Peyer's patch (tissue), 4 donors: ENCODE measurements around the gene KCNJ10.

ENCODE experiments used
- CTCF ChIP-seq, 6 experiments: fragments of 450-650 bp in 4 of 6; fragments of 200-600 bp in 2 of 6; sonication (generic) in 1 of 6; IDR thresholded peaks; one replicate each; pipeline ENCODE4 v1.5.1; 2017 to 2019; ENCODE audit warnings: antibody characterized with exemption in 6 of 6, mild to moderate bottlenecking in 3 of 6, moderate library complexity in 1 of 6
- POLR2A ChIP-seq, 2 donors: fragments of 450-650 bp; IDR thresholded peaks; one replicate each; pipeline ENCODE4 v1.5.1; 2017; ENCODE audit warnings: antibody characterized with exemption in 2 of 2, mild to moderate bottlenecking in 2 of 2, moderate library complexity in 2 of 2

GRCh38 chr1:159968901-159969300, 101.1 kb downstream of the KCNJ10 start:
- TF ChIP-seq POLR2A (IDR thresholded peaks at IDR 0.05) (no peak), CTCF (IDR thresholded peaks at IDR 0.05) (no peak)
